Stimulated activated CD4-positive, alpha-beta T cell treated with anti-CD3 and anti-CD28 coated beads, Interleukin-2, amount 100 ng/mL, for 4 hours (primary cell): ENCODE measurements around the gene PCAT7.
"Not testable (repeated sequence)": the region's sequence is repeated elsewhere in the genome, so short reads cannot be mapped to it uniquely, and the experiment has no call there.

ENCODE experiments used
- DNase-seq: peaks from one replicate; pipeline ENCODE4 v3.0.0-alpha.2; 2020; ENCODE audit warnings: low read depth

PCAT7 gene

DNA sequence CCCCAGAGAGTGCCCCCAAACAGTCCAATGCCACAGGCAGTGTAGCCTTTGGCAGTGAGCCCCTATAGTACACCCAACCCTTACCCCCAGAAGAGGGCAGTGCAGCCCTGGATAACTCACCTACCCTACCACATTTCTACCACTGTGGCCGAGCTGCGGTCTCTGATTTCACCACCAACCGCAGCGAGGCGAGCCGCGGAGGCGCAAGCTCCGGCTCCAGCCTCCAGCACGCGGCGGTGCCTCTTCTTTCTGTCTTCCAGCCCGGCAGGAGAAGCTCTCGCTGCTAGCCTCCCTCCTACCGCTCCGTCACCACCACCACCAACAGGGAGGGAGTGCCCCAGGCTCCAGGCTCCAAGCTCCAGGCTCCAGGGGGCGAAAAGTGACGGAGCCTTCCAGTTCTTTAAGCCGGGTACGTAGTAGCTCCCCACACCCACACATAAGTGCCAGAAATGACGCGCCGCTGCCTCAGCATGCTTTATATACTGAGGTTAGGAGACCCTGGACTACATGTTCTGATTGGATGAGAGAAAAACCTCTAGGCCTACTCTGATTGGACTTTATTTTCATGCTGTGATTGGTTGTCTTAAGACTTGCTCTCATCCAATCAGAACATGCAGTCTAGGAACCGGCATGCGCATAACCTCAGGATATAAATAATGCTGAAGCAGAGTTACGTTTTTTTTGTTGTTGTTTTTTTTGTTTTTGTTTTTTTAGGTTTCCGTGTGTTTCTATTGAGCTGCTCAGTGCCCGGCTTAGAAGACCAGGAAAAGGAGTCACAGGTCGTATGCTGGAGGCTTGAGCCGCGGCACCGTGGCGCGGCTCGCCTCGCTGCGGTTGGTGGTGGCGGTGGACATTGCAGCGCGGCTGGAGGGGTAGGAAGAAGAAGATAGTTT is at the start of gene PCAT7:
Gene PCAT7, plus strand, starts transcription at position 645 of the 893 bp plus-strand sequence.
- no peak for DNase-seq

DNA sequence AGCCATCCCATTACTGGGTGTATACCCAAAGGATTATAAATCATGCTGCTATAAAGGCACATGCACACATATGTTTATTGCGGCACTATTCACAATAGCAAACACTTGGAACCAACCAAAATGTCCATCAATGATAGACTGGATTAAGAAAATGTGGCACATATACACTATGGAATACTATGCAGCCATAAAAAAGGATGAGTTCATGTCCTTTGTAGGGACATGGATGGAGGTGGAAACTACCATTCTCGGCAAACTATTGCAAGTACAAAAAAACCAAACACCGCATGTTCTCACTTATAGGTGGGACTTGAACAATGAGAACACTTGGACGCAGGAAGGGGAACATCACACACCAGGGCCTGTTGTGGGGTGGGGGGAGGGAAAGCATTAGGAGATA is 48.5 kb upstream of the PCAT7 start:
- DNase-seq = not testable (repeated sequence)

DNA sequence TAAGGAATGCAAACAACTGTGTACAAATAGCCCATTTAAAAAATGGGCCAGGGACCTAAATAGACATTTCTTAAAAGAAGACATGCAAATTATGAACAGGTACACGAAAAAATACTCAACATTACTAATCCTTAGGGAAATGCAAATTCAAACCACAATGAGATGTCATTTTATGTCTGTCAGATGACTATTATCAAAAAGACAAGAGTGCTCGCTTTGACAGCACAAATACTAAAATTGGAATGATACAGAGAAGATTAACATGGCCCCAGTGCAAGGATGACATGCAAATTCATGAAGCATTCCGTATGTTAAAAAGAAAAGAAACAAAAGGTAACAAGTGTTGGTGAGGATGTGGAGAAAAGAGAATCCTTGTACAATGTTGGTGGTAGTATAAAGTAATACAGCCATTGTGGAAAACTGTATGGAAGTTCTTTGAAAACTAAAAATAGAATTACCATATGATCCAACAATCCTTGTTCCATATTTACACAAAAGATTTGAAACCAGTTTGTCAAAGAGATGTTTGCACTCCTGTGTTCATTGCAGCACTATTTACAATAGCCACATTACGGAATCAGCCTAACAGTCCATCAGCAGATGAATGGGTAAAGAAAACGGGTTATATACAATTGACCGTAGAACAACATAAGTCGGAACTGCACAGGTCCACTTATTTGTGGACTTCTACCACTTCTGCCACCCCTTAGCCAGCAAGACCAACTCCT is 47.2 kb upstream of the PCAT7 start:
- DNase-seq = no peak

DNA sequence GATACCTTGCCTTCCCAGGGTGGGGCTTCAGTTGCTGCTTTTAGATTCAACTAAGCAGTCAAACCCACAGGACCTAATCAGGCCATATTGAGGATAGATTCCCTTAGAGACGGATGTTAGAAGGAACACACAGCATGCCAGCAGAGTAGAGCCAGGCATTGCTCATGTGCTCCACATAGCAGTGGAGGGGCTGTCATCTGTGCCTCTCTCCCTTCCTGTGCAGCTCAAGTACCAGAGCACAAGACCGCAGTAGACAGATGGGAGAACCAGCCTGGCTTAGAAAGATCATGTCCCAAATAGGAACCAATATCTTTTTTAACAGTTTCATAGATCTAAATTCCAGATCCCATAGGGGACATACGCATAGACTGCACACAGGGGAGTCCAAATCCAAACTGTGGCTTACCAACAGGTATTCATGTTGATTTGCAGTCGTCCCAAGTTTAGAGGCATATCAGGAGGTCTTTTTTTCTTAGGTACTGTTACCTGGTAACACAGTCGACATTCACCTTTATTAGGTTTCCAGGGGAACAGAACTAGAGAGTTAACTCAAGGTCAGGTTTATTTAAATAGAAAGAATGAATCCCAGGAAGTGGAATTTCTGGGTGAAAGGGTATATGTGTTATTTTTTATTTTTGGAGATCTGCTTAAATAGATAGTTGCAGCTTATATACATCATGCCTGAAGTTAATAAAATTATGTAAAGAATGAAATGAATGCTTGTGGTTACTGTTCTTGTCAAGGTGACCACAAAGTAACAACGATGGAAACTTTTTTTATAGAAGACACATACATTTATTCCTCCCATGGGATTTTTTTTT is 43.5 kb upstream of the PCAT7 start:
- no peak for DNase-seq

DNA sequence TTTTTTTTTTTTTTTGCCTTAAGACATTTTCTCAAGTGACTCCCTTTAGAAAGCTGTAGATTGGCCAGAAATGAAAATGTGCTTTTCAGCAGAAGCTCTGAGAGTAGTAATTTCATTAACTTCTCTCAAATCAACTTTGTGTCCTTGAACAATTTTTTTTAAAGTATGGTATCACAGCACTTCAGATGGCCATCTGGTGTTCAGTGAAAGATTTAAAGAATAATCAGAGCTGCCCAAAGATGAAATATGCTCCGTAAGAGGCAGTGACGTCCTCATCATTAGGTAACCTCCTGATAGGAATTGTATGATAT is 43.0 kb upstream of the PCAT7 start:
- DNase-seq = no peak

DNA sequence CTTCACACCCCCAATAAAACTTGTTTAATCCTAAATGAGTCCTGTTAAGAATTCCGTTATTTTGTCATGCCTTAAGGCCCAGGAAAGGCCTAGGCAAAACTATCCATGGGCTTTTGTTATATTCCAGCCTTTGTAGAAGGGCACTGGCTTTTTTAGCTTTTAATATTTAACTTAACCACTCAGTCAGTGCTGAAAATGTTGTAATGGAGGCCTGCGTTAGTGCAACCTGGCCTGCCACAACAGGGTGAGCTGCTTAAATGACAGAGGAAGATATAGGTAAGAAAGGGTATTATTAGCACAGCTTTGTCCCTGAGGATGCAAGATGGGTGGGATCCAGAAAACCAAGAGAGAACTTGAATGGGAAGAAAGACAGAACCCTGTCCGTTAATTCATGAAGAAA is 40.2 kb upstream of the PCAT7 start:
- no peak for DNase-seq

DNA sequence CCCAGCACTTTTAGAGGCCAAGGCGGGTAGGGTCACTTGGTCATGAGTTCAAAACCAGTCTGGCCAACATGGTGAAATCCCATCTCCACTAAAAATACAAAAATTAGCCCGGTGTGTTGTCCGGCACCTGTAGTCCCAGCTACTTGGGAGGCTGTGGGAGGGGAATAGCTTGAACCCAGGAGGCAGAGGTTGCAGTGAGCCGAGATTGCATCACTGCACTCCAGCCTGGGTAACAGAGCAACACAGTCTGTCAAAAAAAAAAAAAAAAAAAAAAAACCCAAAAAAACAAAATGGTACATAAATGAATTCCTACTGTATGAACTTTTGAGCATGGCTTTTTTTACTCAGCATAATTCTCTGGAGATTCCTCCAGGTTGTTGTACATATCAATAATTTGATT is 37.6 kb upstream of the PCAT7 start:
- no peak for DNase-seq

DNA sequence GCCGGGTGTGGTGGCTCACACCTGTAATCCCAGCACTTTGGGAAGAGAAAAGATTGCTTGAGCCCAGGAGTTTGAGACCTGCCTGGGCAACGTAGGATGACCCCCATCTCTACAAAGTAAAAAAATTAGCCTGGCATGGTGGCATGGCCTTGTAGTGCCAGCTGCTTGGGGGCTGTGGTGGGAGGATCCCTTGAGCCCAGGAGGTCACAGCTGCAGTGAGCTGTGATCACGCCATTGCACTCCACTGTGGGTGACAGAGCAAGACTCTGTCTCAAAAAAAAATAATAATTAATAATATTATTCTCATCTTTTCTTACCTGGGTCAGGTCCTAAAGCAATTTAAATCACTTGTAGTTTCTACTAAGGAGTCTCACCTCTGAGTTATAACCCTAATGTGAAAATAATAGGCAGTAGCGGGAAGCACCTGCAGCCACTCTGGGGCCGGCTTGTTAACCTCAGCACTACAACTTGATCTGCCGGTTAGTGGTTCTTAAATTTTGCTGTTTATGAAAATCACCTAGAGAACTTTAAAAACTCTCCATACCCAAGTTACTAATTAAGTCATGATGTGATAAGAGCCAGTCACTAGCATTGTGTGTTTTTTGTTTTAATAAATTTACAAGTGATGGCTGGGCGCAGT is 29.4 kb upstream of the PCAT7 start:
- no peak for DNase-seq

DNA sequence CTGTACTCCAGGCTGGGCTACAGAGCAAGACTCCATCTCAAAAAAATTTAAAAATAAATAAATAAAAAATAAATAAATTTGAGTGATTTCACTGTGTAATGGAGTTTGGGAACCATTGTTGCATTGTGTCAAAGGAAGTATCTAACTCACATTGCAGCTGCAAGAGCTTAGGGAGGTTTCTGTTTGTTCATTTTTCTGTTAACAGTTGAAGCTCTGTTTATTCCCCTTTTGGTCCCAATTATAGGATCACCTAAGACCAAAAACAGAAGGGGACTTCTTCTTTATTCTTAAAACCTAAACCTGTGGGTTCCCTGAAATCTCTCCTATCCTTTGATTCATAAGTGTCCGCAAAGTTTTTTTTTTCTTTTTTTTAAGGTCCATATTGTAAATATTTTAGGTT is 28.6 kb upstream of the PCAT7 start:
- no peak for DNase-seq

DNA sequence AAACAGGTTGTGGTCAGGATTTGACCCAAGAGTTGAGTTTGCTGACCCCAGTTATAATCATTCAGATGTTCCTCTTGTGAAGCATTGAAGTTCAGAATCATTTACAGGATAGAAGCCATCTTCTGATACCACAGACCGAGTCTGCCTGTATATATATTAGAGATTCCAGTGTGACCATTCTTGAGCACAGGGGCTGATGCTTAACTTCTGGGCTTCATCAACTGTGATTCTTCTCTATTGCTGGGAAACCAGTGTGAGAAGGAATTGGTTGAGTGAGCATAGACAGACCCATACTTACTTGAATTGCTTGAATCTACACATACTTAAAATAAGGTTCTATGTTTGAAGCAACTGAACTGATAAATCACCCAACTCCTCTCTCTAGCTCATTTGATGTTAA is 27.9 kb upstream of the PCAT7 start:
- DNase-seq = no peak

DNA sequence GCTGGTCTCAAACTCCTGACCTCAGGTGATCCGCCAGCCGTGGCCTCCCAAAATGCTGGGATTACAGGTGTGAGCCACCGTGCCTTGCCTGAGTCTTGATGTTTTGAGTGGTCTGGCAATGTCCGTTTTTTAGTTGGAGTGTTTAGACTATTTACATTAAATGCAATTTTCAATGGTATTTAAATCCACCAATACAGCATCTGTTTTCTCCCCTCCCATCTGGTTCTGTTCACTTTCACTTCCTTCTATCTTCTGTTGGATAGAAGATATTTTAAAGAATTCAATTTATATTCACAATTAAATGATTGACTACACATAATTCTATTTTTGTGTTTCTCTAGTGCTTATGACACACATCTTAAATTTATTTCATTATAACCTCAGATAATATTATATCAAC is 26.0 kb upstream of the PCAT7 start:
- no peak for DNase-seq

DNA sequence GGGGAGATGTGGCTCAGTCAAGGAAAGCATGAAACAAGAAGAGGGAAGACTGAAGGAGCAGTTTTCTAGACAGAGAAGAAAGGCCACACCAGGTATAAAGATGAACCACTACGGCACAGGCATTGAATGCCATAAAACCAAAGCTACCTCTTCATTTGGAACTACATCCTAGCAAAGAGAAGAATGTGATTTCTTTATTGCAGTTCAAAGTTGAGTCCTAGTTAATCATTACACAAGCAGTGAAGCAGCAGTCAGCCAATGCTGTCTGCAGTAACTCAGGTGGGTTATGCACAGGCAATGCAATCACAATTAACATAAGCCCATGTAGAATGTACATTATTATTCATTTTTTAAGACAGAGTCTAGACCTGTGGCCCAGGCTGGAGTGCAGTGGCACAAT is 21.7 kb upstream of the PCAT7 start:
- no peak for DNase-seq

DNA sequence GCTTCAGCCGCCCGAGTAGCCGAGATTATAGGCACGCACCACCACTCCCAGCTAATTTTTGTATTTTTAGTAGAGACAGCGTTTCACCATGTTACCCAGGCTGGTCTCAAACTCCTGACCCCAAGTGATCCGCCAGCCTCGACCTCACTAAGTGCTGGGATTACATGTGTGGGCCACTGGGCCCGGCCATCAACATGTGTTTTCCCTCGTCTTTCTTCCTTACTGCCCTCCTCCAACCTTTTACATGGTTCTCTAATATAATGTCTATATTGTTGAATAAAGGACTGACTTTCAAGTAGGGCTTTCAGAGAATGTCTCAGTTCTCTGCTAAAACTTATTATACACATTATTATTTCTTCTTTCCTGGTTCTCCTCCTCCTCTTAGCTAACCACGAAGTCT is 21.3 kb upstream of the PCAT7 start:
- DNase-seq = no peak

DNA sequence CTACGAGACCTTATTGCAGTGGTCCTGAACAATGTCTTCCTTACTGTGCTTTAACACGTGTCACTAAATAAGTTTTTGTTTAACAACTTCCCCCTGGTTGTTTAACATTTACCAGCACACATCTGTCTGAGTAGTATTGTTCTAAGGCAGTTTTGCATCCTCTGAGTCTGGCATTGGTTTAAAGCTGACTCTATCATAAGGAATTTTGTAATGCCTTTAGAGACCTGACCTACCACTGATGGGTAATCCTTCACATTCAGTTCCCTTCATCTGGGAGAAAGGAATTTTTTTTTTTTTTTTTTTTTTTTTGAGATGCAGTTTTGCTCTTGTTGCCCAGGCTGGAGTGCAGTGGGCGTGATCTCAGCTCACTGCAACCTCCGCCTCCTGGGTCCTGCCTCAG is 20.0 kb upstream of the PCAT7 start:
- no peak for DNase-seq

DNA sequence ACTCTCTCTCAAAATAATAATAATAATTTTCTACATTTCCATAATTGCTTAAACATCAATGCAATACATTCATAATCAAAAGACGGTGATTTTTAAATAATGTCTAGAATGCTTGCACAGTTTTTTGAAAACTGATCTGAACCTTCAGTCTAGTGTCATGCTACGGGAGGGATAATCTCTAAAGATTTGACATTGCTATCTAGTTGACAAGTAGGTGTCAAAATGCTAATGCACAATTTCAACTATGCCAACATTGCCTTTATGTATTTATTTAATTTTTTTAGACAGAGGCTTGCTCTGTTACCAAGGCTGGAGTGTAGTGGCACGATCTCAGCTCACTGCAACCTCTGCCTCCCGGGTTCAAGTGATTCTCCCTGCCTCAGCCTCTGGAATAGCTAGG is 16.0 kb upstream of the PCAT7 start:
- DNase-seq = no peak

DNA sequence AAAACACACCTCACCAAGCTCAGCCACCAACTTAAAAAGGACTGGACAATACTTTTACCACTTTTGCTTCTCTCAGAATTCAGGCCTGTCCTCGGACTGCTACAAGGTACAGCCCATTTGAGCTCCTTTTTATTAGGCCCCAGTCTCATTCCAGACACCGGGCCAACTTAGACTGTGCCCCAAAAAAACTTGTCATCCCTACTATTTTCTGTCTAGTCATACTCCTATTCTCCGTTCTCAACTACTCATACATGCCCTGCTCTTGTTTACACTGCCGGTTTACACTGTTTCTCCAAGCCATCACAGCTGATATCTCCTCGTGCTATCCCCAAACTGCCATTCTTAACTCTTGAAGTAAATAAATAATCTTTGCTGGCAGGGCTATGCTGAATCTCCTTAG is 10.5 kb upstream of the PCAT7 start:
- DNase-seq = not testable (repeated sequence)

DNA sequence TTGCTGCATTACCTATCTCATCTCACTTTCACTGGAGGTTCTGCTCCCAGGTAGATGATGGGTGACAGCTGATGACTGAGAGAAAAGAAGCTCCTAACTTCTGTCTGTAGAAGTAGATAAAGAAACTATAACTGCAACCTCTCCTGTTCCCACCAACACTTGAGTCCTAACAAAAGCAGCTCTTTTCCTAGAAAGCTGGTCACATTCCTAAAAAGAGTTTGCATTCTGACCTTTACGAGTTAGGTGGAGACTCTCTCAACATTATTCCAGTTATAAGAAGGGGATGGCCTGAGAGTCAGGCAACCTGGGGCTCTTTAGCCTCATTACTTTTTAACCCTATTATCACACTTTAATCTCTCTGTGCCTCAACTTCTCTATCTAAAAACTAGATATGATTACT is 8.9 kb upstream of the PCAT7 start:
- DNase-seq = no peak

DNA sequence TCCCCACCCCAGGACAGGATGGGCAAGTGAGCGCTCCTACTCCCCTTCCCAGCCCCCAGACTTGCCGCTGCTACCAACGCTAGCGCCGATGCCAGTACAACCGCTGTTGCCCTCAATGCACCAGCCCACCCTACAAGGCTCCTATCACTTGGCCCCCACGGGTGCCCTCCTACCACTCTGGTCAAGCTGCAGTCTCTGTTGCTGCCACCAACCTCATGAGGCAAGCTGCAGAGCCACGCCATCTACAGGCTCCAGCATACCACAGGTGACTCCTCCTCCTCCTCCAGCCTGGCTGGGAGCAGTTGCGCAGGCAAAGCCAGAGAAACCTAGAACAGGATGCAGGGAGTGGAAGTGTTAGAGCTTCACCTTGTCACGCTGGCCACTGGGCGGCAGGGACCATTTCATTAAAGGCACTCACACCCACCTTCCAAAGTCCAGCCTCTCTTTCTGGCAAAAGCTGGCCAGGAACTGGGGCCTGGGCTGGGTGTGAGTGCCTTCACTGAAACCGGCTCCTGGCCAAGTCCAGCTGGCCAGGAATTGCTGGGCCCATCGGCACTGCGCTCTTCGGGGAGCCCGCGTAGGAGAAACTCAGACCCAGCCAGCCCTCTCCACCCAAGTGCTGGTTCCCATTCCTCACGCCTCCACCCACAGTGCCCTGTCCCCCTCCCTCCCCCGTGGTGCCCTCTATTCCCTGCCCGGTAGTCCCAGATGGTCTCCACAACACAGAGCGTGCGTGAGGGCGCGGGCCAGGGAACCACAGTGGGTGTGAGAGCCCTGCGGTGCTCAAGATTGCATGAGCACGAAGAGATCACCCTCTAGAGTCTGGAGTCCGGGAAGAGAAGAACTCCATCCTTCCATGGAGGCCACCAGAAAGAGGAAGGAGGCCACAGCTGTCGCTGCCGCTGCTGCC is 1.6 kb upstream of the PCAT7 start:
- DNase-seq = no peak

DNA sequence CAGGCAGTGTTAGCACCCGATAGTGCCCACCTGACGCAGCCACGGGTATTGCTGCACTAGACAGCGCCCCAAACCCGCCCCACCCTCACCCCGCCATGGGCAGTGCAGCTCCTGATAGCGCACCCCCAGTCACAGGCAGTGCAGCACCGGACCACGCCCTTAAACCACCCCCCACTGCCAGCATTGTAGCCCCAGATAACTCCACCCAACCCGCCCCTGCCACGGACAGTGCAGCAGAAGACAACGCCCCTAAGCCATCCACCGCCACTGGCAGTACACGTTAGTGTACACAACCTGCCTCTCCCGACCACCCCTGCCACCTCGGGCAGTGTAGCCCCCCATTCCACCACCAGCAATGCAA is 825 bp upstream of the PCAT7 start:
- no peak for DNase-seq

DNA sequence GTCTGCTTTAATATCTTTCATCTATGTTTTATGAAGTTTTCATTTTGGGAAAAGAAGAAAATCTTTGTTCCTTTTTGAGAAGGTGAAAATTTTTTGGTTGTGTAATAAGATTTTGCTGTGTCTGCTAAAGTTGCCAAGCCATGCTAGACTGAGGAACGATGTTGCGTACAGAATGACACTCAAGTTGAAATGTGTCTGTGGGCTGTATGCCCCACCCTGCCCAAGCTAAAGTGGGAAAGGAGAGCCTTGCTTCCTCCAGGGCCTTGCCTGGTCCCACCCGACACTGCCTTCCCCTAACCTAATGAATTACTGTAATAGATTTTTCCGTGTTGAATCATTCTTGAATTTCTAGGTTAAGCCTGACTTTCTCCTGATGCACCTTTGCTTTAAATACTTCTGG is 2.5 kb downstream of the PCAT7 start:
- no peak for DNase-seq

DNA sequence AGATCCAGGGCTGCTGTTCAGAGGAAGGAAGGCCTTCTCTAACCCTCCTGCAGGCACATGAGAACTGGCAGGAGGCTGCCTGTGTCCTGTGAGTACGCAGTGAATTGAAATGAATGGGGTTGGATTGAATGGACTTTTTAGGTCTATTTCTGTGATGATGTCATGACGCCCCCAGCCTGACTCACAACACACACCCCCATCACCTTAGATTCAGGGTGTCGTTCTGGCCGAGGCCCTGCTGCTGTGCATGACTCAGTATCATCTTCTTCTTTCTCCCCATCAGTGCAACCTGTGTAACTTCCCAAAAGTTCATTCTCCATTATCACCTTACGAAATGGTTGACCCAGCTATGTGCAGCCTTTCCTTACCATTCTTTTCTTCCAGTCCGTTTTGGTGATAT is 5.4 kb downstream of the PCAT7 start:
- DNase-seq = no peak
